Activated T-helper 2 cell treated with anti-CD3 and anti-CD28 coated beads, Interferon-gamma antibody, Interleukin-2, Interleukin-4, amounts not matched to agents 10 μg/mL and 5 μg/mL and 100 μg/mL, durations not matched to agents 14 hours and 24 hours and 36 hours (primary cell): ENCODE data around the gene CACNA1D. TPM values are rescaled to one million over a fixed set of nuclear protein-coding genes. Genes with fewer than 3 reads are reported as not detected.

Experiments used
- DNase-seq: peaks from one replicate; pipeline ENCODE4 v3.0.0; 2021; ENCODE audit warnings: low spot score
- H3K27ac Mint-ChIP-seq: one replicate; pipeline ENCODE4 v1.8.0; 2021; ENCODE audit warnings: mixed read lengths
- H3K27me3 Mint-ChIP-seq: one replicate; pipeline ENCODE4 v1.8.0; 2021; ENCODE audit warnings: low read depth, mixed read lengths
- H3K36me3 Mint-ChIP-seq: one replicate; pipeline ENCODE4 v1.8.0; 2021; ENCODE audit warnings: low read depth, mixed read lengths
- H3K4me1 Mint-ChIP-seq: one replicate; pipeline ENCODE4 v1.8.0; 2021; ENCODE audit warnings: low read depth, mixed read lengths
- H3K4me3 Mint-ChIP-seq: one replicate; pipeline ENCODE4 v1.8.0; 2021; ENCODE audit warnings: low read depth, mild to moderate bottlenecking, moderate library complexity, mixed read lengths
- H3K9me3 Mint-ChIP-seq: one replicate; pipeline ENCODE4 v1.8.0; 2021; ENCODE audit warnings: mixed read lengths
- intact Hi-C: fragments of 100-400 bp; cut with micrococcal nuclease; formaldehyde crosslinking; loops from one replicate; pipeline ENCODE4 v1.15.1; 2023
- total RNA-seq: library from RNA; stranded (reverse); gene quantifications from 2 replicates; pipeline ENCODE4 v1.2.3, GENCODE V29; 2022

CACNA1D gene
- total RNA-seq, 1 donor from 2014 or later, result 9.3 TPM

- Mint-ChIP-seq H3K27ac (no peak overlapping the region), H3K4me3 (no peak overlapping the region), H3K36me3 (no peaks in the 10 kb centered on the region), H3K4me1 (peaks cover 4% of the 10 kb centered on the region), H3K27me3 (peaks cover 11% of the 10 kb centered on the region), H3K9me3 (no peaks in the 10 kb centered on the region)
- intact Hi-C loops, result no loop called here
- DNase-seq, result no peak
Observed at GRCh38 chr3:53597136-53597915, 102.9 kb downstream of the CACNA1D start.

DNA sequence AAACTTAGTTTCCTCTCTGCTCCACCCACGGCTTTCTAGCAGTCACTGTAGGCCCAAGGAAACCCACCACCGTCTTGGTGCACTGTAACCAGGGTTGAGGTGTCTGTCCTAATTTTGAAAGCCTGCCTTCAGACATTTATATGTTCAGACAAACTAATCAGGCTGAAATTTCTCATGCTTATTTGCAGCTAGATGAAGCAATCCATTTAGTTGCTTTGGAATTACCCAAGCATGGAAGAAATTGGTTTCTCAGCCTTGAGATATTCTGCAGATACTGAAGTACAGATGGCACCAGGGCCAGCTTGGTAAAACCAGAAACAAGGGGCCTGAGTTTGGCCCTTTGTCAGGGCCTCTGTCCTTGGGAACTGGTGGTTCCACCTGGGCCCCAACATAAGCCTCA is 105.4 kb downstream of the CACNA1D start:
- no peak for DNase-seq
- Mint-ChIP-seq H3K4me1 (peaks cover 4% of the 10 kb centered on the region), H3K36me3 (no peaks in the 10 kb centered on the region), H3K4me3 (no peak overlapping the region), H3K27ac (no peak overlapping the region), H3K9me3 (no peaks in the 10 kb centered on the region), H3K27me3 (peaks cover 11% of the 10 kb centered on the region)
- intact Hi-C loops, result no loop called here

DNA sequence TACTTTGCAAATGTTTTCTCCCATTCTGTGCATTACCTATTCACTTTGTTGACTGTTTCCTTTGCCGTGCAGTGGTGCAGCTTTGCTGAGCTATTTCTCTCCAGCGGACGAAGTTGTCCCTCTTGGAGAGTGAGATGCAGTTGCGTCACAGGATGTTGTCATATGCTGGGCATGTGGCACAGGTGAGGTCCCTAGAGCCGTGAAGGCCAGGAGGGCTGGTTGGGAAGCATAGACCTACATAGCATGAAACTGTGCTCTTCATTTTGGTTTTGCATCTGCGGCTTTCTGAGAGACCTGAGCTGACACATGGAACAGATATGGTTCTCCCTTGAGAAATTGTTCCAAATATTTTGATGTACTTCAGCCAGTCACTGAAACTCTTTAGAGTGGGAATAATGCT is 108.5 kb downstream of the CACNA1D start:
- no peak for DNase-seq
- no peak overlapping the region for H3K27ac Mint-ChIP-seq
- peaks cover 9% of the 10 kb centered on the region for H3K27me3 Mint-ChIP-seq
- no peak overlapping the region for H3K4me3 Mint-ChIP-seq
- H3K36me3 Mint-ChIP-seq, result no peaks in the 10 kb centered on the region
- intact Hi-C loops, result no loop called here
- H3K4me1 Mint-ChIP-seq, result peaks cover under 1% of the 10 kb centered on the region
- H3K9me3 Mint-ChIP-seq, result peaks cover 6% of the 10 kb centered on the region

DNA sequence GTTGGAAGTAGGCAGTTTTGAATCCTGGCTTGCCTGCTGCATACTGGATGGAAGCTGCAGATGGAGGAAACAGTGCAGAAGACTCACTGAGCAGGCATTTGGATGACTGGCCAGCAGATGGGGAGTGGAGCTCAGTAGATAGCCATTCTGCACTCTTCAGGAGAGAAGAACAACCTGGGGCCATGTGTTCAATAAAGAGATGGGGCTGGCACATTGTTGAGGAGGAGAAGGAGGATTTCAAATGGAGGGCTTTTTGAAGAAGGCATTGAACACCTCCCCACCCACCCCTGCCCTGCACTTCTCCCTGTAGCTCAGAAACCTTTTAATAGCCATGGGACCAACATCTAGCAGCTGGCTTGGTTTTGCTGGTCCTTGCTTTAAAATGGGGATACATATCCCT is 109.8 kb downstream of the CACNA1D start:
- Mint-ChIP-seq H3K9me3 (peaks cover 6% of the 10 kb centered on the region), H3K4me1 (no peaks in the 10 kb centered on the region), H3K27me3 (peaks cover 15% of the 10 kb centered on the region), H3K4me3 (no peak overlapping the region), H3K36me3 (no peaks in the 10 kb centered on the region), H3K27ac (no peak overlapping the region)
- no peak for DNase-seq
- intact Hi-C loops, result no loop called here

DNA sequence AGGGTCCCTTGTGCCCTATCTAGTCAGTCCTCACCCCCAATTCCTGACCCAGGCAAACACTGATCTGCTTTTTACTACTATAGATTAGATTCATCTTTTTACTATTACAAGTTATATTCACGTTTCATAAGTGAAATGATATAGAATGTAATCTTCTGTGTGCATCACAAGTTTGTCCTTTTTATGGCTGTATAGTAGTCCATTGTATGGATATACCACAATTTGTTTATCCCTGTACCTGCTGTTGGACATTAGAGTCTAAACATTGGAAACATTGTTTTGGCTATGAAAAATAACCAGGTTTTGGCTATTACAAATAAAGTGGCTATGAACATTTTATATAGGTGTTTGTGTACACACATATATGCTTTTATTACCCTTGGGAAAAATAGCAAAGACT is 112.4 kb downstream of the CACNA1D start:
- no peak for DNase-seq
- intact Hi-C loops, result no loop called here
- no peaks in the 10 kb centered on the region for H3K4me1 Mint-ChIP-seq
- no peak overlapping the region for H3K4me3 Mint-ChIP-seq
- no peak overlapping the region for H3K27ac Mint-ChIP-seq
- peaks cover 6% of the 10 kb centered on the region for H3K9me3 Mint-ChIP-seq
- peaks cover 22% of the 10 kb centered on the region for H3K27me3 Mint-ChIP-seq
- no peaks in the 10 kb centered on the region for H3K36me3 Mint-ChIP-seq

- Mint-ChIP-seq H3K9me3 (no peaks in the 10 kb centered on the region), H3K4me3 (no peak overlapping the region), H3K4me1 (no peaks in the 10 kb centered on the region), H3K27me3 (peaks cover 32% of the 10 kb centered on the region), H3K27ac (no peak overlapping the region), H3K36me3 (no peaks in the 10 kb centered on the region)
- intact Hi-C loops, result no loop called here
- DNase-seq, result no peak
Observed at GRCh38 chr3:53612508-53612907, 118.1 kb downstream of the CACNA1D start.

GRCh38 chr3:53613125-53613524 is 118.7 kb downstream of the CACNA1D start:
- H3K27ac Mint-ChIP-seq, result no peak overlapping the region
- intact Hi-C loops, result no loop called here
- no peak overlapping the region for H3K4me3 Mint-ChIP-seq
- no peak for DNase-seq
- H3K27me3 Mint-ChIP-seq, result peaks cover 34% of the 10 kb centered on the region
- no peaks in the 10 kb centered on the region for H3K36me3 Mint-ChIP-seq
- H3K9me3 Mint-ChIP-seq, result no peaks in the 10 kb centered on the region
- H3K4me1 Mint-ChIP-seq, result no peaks in the 10 kb centered on the region

GRCh38 chr3:53614307-53614706 is 119.9 kb downstream of the CACNA1D start:
- Mint-ChIP-seq H3K4me3 (no peak overlapping the region), H3K4me1 (no peaks in the 10 kb centered on the region), H3K27me3 (peaks cover 33% of the 10 kb centered on the region), H3K36me3 (no peaks in the 10 kb centered on the region), H3K9me3 (no peaks in the 10 kb centered on the region), H3K27ac (no peak overlapping the region)
- DNase-seq, result no peak
- intact Hi-C loops, result no loop called here

DNA sequence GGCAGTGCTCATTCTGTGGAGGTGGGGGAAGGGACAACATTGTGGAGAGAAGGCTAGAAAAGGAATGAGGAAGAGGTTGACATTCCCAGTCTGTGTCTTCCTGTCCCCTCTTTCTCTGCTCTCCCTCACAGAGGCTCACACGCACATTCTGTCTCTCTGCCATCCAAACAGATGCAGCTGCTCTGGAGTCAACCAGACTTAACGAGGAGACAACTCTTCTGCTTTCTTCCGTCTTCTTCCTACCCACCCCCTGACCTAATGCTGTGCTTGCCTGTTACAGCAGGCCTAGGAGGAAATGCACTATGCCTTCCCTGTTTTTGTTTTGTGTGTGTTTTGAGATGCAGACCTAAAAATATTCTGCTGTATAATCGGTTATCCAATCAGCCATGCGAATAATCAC is 121.9 kb downstream of the CACNA1D start:
- DNase-seq, result no peak
- Mint-ChIP-seq H3K27ac (no peak overlapping the region), H3K4me1 (no peaks in the 10 kb centered on the region), H3K27me3 (peaks cover 32% of the 10 kb centered on the region), H3K4me3 (no peak overlapping the region), H3K9me3 (no peaks in the 10 kb centered on the region), H3K36me3 (no peaks in the 10 kb centered on the region)
- intact Hi-C loops, result no loop called here

GRCh38 chr3:53616971-53617892 is 122.8 kb downstream of the CACNA1D start:
- no peak for DNase-seq
- intact Hi-C loops, result no loop called here
- Mint-ChIP-seq H3K27me3 (peaks cover 32% of the 10 kb centered on the region), H3K9me3 (no peaks in the 10 kb centered on the region), H3K36me3 (no peaks in the 10 kb centered on the region), H3K4me1 (no peaks in the 10 kb centered on the region), H3K4me3 (no peak overlapping the region), H3K27ac (no peak overlapping the region)

DNA sequence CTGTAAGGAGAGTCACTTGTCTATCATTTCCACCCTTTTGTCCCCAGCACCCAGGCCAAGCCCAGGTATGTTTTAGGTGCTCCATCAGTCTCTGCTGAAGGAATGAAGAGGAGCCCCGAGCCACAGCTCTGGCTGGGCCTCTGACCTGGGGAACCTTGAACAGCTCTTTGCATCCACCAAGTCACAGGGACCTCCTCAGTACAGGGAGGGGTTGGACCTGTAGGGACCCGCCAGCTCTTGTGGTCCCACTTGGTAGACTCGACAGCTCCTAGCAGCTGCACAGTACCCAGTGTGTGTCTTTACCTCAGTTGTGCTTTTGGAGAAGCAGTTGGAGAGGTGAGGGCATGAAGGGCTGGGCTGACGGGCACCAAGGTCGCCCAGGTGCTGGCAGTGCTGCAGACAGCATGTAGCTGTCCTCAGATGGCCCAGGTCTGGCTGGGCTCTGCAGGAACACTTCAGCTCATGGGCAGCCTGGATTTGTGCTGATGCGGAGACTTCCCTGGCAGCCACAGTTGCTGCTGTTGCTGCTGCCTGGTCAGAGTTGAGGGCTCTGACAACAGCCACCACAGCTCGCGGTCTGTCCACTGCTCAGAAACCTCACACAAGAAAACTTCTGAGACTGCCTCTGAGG is 123.6 kb downstream of the CACNA1D start:
- no peaks in the 10 kb centered on the region for H3K4me1 Mint-ChIP-seq
- no peak overlapping the region for H3K4me3 Mint-ChIP-seq
- intact Hi-C loops, result no loop called here
- H3K9me3 Mint-ChIP-seq, result no peaks in the 10 kb centered on the region
- DNase-seq, result no peak
- H3K27me3 Mint-ChIP-seq, result peaks cover 34% of the 10 kb centered on the region
- H3K36me3 Mint-ChIP-seq, result no peaks in the 10 kb centered on the region
- H3K27ac Mint-ChIP-seq, result no peak overlapping the region

- H3K4me1 Mint-ChIP-seq, result no peaks in the 10 kb centered on the region
- H3K27me3 Mint-ChIP-seq, result peaks cover 29% of the 10 kb centered on the region
- no peak overlapping the region for H3K4me3 Mint-ChIP-seq
- no peak for DNase-seq
- no peaks in the 10 kb centered on the region for H3K9me3 Mint-ChIP-seq
- intact Hi-C loops, result no loop called here
- no peak overlapping the region for H3K27ac Mint-ChIP-seq
- H3K36me3 Mint-ChIP-seq, result no peaks in the 10 kb centered on the region
Observed at GRCh38 chr3:53618524-53618906, 124.1 kb downstream of the CACNA1D start.

- H3K9me3 Mint-ChIP-seq, result no peaks in the 10 kb centered on the region
- no peak overlapping the region for H3K4me3 Mint-ChIP-seq
- intact Hi-C loops, result no loop called here
- peaks cover 32% of the 10 kb centered on the region for H3K27me3 Mint-ChIP-seq
- no peaks in the 10 kb centered on the region for H3K4me1 Mint-ChIP-seq
- no peak for DNase-seq
- H3K27ac Mint-ChIP-seq, result no peak overlapping the region
- H3K36me3 Mint-ChIP-seq, result no peaks in the 10 kb centered on the region
Observed at GRCh38 chr3:53618936-53619335, 124.5 kb downstream of the CACNA1D start.
